Epithelial cell of esophagus (primary cell): ENCODE measurements around the gene GPD1.

Source experiments
- DNase-seq: peaks from one replicate; pipeline ENCODE4 v3.0.0; 2010; ENCODE audit warnings: low read depth
- H3K4me3 ChIP-seq: 2 replicates; pipeline ENCODE4 v1.5.1; 2011; ENCODE audit warnings: mild to moderate bottlenecking, low read length, control low read depth
- TF ChIP-seq, protein P1 (sequence below): IDR thresholded peaks from 2 replicates; pipeline ENCODE4 v1.5.1; 2011; ENCODE audit warnings: low read depth, mild to moderate bottlenecking, low read length, control low read depth, inconsistent platforms; ENCODE audit not compliant: insufficient read depth; ENCODE audit errors: missing control alignments

The GPD1 gene

DNA sequence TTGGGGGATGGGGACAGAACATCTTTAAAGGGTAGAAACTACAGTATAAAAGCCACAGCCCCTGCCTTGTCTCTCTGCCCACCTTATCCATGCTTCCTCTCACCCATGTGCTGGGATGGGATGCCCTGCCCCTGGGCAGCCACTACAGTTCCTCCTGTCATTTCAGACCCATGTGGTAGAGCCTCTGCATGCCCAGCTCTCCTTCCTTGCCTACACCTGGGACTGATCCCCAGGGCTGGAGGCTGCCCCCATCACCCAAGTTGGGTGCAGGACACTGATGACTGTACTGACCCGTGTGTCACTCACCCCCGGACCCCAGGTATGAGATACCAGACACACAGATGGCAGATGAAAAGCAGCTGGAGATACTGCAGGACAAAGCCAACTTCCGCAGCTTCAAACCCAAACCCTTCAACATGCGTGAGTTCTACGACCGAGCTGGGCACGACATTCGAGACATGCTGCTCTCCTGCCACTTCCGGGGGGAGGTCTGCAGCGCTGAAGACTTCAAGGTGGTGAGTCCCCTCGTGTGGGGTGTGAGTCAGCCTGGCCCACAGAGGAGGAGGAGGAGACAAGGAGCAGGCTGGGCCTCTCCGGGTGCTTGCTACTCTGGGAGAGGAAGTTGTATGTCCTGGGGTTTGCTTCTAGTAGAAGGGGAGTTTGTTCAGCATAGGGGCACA is 44.2 kb upstream of the GPD1 start:
- TF ChIP-seq, protein P1, sequence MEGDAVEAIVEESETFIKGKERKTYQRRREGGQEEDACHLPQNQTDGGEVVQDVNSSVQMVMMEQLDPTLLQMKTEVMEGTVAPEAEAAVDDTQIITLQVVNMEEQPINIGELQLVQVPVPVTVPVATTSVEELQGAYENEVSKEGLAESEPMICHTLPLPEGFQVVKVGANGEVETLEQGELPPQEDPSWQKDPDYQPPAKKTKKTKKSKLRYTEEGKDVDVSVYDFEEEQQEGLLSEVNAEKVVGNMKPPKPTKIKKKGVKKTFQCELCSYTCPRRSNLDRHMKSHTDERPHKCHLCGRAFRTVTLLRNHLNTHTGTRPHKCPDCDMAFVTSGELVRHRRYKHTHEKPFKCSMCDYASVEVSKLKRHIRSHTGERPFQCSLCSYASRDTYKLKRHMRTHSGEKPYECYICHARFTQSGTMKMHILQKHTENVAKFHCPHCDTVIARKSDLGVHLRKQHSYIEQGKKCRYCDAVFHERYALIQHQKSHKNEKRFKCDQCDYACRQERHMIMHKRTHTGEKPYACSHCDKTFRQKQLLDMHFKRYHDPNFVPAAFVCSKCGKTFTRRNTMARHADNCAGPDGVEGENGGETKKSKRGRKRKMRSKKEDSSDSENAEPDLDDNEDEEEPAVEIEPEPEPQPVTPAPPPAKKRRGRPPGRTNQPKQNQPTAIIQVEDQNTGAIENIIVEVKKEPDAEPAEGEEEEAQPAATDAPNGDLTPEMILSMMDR, result no peak

DNA sequence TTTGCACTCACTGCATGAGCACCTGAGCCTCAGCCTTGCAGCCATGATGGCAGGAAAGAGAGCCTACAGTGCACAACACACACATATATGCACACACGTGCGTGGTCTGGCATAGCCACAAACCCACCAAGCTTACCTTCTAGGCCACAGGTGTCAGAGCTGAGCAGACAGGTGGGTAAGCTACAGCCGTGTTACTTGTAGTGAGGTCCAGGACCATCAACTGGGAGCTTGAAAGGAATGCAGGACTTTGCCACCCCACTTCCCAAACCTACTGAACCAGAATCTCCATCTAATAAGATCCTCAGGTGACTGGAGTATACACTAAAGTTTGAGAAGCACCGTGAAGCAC is 43.7 kb upstream of the GPD1 start:
- TF ChIP-seq, protein P1, result no peak
- H3K4me3 ChIP-seq, result no peak overlapping the region
- no peak for DNase-seq

More for the DNA sequence above, 44.2 kb upstream of the GPD1 start:
- no peak for DNase-seq
- H3K4me3 ChIP-seq, result no peak overlapping the region

DNA sequence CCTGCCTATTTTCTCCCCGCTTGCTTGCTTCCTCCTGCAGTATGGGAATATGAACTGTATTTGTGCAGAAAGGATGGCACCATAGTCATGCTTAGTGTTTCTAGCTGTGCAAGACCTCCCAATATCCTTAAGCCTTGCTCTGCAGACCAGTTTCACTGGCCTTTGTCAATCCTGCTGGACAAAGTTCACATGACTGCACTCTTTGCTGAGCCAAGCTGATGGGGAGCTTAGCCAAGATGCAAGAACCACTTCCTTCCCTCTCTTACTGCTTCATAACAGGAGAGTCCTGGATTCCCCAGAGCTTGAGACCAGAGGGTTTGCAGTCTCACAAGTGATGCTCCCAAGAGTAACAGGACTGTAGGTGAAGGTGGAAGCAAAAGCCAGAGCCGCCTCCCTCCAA is 42.6 kb upstream of the GPD1 start:
- H3K4me3 ChIP-seq, result no peak overlapping the region
- DNase-seq, result no peak
- TF ChIP-seq, protein P1, result no peak

DNA sequence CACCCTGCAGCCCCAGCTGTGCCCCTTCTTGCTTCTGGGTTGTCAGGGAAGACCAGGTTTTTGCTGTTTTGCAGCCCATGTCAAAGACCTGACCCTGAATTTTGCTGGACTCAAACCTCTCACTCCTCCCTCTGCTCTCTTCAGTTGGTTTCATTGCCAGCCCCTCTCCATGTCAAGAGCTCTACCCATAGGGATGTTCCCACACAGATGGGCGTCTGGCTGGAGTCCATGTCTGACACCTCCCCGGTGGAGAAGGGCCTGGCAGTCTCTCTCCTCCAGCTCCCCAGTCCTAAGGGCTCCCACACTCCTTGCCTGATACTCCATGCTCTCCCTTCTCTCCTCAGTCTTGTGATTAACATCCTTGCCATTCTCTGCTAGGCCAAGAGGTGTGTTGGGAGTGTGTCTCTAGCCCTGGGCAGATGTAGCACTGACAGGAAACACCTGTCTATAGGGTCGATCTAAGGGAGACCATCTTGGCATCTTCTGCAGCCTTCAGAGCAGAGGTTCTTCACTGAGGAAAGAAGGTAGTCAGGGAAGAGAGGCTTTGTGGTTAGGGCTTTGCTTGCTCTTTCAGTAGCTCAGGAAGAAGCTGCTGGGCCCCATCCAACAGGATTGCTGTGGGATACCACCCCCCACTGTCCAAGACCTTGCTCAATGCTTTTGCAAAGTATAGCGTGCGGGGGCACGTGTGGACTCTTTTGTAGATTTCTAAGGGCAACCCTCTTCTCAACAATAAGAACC is 41.7 kb upstream of the GPD1 start:
- no peak for DNase-seq
- no peak overlapping the region for H3K4me3 ChIP-seq
- TF ChIP-seq, protein P1, result no peak

DNA sequence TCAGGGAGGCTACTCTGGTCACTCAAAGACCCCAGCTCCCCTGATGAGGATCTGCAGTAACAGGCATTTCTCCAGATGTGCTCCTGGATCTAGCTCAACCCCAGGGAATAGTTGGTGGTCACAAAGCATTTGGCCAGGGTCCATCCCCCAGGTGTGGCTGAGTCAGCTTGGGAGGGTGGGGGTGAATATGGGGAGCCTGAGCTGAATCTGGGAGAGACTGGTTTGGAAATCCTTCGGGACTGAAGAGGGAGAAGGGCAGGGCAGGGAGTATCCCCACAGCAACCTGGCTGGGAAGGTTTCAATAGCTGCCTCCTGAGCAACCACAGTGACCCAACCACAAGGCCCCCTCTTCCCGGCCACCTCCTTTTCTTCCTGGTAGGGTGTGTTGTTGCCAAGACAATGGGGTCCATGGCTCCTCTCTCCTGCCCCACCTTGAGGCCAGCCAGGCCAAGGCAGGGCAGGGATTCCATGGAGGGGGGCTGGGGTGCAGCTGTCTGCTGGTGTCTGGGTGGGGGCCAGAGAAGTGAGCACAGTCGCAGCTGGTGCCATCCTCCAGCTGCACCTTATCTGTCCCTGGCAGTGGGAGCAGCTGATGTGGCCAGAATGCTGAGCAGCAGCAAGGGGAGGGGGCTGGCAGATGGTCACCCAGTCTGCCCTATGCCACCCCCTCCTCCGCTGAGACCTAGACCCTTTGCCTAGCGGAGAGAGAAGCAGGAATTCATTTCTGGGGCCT is 40.9 kb upstream of the GPD1 start:
- DNase-seq, result no peak
- H3K4me3 ChIP-seq, result no peak overlapping the region
- TF ChIP-seq, protein P1, result no peak

DNA sequence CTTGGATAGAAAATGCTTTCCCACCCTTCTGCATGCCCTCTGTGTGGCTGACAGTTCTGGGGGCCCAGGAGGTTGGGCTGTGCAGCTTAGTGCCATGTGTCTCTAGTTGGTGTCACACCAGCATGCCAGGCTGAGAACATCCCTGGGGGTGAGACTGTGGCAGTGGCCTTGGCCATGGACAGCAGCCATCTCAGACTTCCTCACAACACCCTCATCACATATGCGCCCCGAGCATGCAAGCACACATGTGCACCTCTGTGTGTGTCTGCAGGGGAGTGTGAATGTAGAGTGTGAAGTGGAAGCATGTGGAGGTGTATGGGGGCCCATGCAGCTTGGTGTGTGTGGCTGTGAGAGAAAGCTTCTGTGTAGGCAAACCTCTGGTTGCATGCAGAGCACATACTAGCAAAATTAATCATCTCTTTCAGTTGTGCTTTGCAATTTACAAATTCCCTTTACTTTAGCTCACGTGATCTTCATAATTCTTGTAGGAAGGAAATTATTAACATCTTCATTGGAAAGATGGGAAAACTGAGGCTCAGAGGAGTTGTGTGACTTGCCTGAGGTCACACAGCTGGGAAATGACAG is 38.0 kb upstream of the GPD1 start:
- no peak overlapping the region for H3K4me3 ChIP-seq
- TF ChIP-seq, protein P1, result no peak
- DNase-seq, result no peak
